ENCODE measurements around the gene CSNK1A1.

GRCh38 chr5:149580808-149581191, 29.6 kb upstream of the CSNK1A1 start:
- TF ChIP-seq POLR2AphosphoS5 (IDR thresholded peaks at IDR 0.05; ENCODE audit: low read depth, low read length) (no peak), TAF1 (IDR thresholded peaks at IDR 0.05; ENCODE audit: borderline replicate concordance, low read depth, low read length) (no peak)

All from GM12892 (cell line).